KG1 (cell line): ENCODE data around the gene PLXDC2.
"Not testable (repeated sequence)": the region's sequence is repeated elsewhere in the genome, so short reads cannot be mapped to it uniquely, and the experiment has no call there.

ENCODE experiments used
- DNase-seq: peaks from one replicate; lab custom pipeline; 2025; lab: John Stamatoyannopoulos, UW

Gene PLXDC2

GRCh38 chr10:19979628-19980027, 163.4 kb downstream of the PLXDC2 start:
- DNase-seq, result no peak

- DNase-seq, result no peak
Observed at GRCh38 chr10:19983880-19984565, 167.8 kb downstream of the PLXDC2 start.

GRCh38 chr10:19985745-19986144, 169.5 kb downstream of the PLXDC2 start:
- no peak for DNase-seq

GRCh38 chr10:19986591-19986990, 170.4 kb downstream of the PLXDC2 start:
- DNase-seq, result no peak

GRCh38 chr10:19987931-19988330, 171.7 kb downstream of the PLXDC2 start:
- no peak for DNase-seq

- no peak for DNase-seq
Observed at GRCh38 chr10:19993714-19994315, 177.6 kb downstream of the PLXDC2 start.

GRCh38 chr10:19998482-19998881, 182.2 kb downstream of the PLXDC2 start:
- DNase-seq, result no peak

- no peak for DNase-seq
Observed at GRCh38 chr10:19999431-19999830, 183.2 kb downstream of the PLXDC2 start.

GRCh38 chr10:20002026-20002425, 185.8 kb downstream of the PLXDC2 start:
- not testable (repeated sequence) for DNase-seq

- DNase-seq, result no peak
Observed at GRCh38 chr10:20002657-20003056, 186.4 kb downstream of the PLXDC2 start.

- peak; percentile 67 for DNase-seq
Observed at GRCh38 chr10:20004087-20004523, 187.9 kb downstream of the PLXDC2 start.

GRCh38 chr10:20005638-20006037, 189.4 kb downstream of the PLXDC2 start:
- DNase-seq, result no peak

GRCh38 chr10:20006169-20006870, 190.1 kb downstream of the PLXDC2 start:
- DNase-seq, result no peak

GRCh38 chr10:20007426-20007825, 191.2 kb downstream of the PLXDC2 start:
- DNase-seq, result no peak

- DNase-seq, result no peak
Observed at GRCh38 chr10:20013991-20014750, 197.9 kb downstream of the PLXDC2 start.

GRCh38 chr10:20017961-20018360, 201.7 kb downstream of the PLXDC2 start:
- no peak for DNase-seq

GRCh38 chr10:20020677-20021076, 204.4 kb downstream of the PLXDC2 start:
- DNase-seq, result no peak

- no peak for DNase-seq
Observed at GRCh38 chr10:20029523-20029922, 213.3 kb downstream of the PLXDC2 start.

- no peak for DNase-seq
Observed at GRCh38 chr10:20033476-20033875, 217.2 kb downstream of the PLXDC2 start.

GRCh38 chr10:20034732-20035131, 218.5 kb downstream of the PLXDC2 start:
- DNase-seq, result no peak

GRCh38 chr10:20040012-20040411, 223.8 kb downstream of the PLXDC2 start:
- no peak for DNase-seq

- no peak for DNase-seq
Observed at GRCh38 chr10:20041931-20042330, 225.7 kb downstream of the PLXDC2 start.
